Measurements from ENCODE around the gene ANKRD9.
"Not testable (repeated sequence)": the region's sequence is repeated elsewhere in the genome, so short reads cannot be mapped to it uniquely, and the experiment has no call there.

The ANKRD9 gene

GRCh38 chr14:102509746-102510615 lies at the start of gene ANKRD9:
ANKRD9 (minus strand) TSS chr14:102509776; CDS start chr14:102507889, 1,887 bp downstream.
- DNase-seq (ENCODE audit: insufficient read length, low spot score) (peak; percentile 96), FAIRE-seq (no peak)
- no peak for TF ChIP-seq CTCF (IDR thresholded peaks at IDR 0.05; ENCODE audit: insufficient read depth, missing control alignments)

GRCh38 chr14:102558556-102558955 lies 49.0 kb upstream of the ANKRD9 start:
- no peak for FAIRE-seq
- no peak for TF ChIP-seq CTCF (IDR thresholded peaks at IDR 0.05; ENCODE audit: insufficient read depth, missing control alignments)

GRCh38 chr14:102557434-102558226 lies 48.1 kb upstream of the ANKRD9 start:
- no peak for TF ChIP-seq CTCF (IDR thresholded peaks at IDR 0.05; ENCODE audit: insufficient read depth, missing control alignments)
- DNase-seq (ENCODE audit: insufficient read length, low spot score) (no peak), FAIRE-seq (no peak)

More at GRCh38 chr14:102558556-102558955, 49.0 kb upstream of the ANKRD9 start:
- no peak for DNase-seq (ENCODE audit: insufficient read length, low spot score)

- DNase-seq (ENCODE audit: insufficient read length, low spot score) (no peak), FAIRE-seq (no peak)
- no peak for TF ChIP-seq CTCF (IDR thresholded peaks at IDR 0.05; ENCODE audit: insufficient read depth, missing control alignments)
Observed at GRCh38 chr14:102556098-102556677, 46.6 kb upstream of the ANKRD9 start.

- DNase-seq (ENCODE audit: insufficient read length, low spot score): no peak
- no peak for TF ChIP-seq CTCF (IDR thresholded peaks at IDR 0.05; ENCODE audit: insufficient read depth, missing control alignments)
- no peak for FAIRE-seq
Observed at GRCh38 chr14:102554821-102555819, 45.5 kb upstream of the ANKRD9 start.

- FAIRE-seq (no peak), DNase-seq (ENCODE audit: insufficient read length, low spot score) (no peak)
- no peak for TF ChIP-seq CTCF (IDR thresholded peaks at IDR 0.05; ENCODE audit: insufficient read depth, missing control alignments)
Observed at GRCh38 chr14:102551995-102552705, 42.6 kb upstream of the ANKRD9 start.

GRCh38 chr14:102550927-102551401 lies 41.4 kb upstream of the ANKRD9 start:
- not testable (repeated sequence) for FAIRE-seq; DNase-seq (ENCODE audit: insufficient read length, low spot score)

Data from D721Med (cell line).